GM12878 (cell line): Measurements from ENCODE around the gene NFKBIZ.

Experiments used
- CHD4 ChIP-seq: fragments of 200-600 bp; sonication (generic); IDR thresholded peaks from 2 replicates; pipeline ENCODE4 v1.6.1; 2016; ENCODE audit warnings: mild to moderate bottlenecking
- ETV6 ChIP-seq, 2 experiments: fragments of 450-650 bp in 1 of 2; IDR thresholded peaks in 1 of 2; conservative IDR thresholded peaks in 1 of 2; 2 replicates each; pipeline ENCODE4 v1.6.1; 2014; ENCODE audit warnings: antibody characterized with exemption in 1 of 2, borderline replicate concordance in 1 of 2, low read depth in 1 of 2, mild to moderate bottlenecking in 1 of 2, moderate library complexity in 1 of 2
- EZH2 ChIP-seq: IDR thresholded peaks from 2 replicates; pipeline ENCODE4 v1.6.1; 2012; ENCODE audit warnings: low read depth, mild to moderate bottlenecking, control low read depth, inconsistent platforms, low read length, borderline replicate concordance; ENCODE audit not compliant: control insufficient read depth
- POLR2AphosphoS5 ChIP-seq: IDR thresholded peaks from 2 replicates; pipeline ENCODE4 v1.6.1; 2011; ENCODE audit warnings: mild to moderate bottlenecking, low read length, inconsistent platforms
- TAF1 ChIP-seq: IDR thresholded peaks from 2 replicates; pipeline ENCODE4 v1.6.1; 2011; ENCODE audit warnings: mild to moderate bottlenecking, low read depth, low read length, borderline replicate concordance
- YBX1 ChIP-seq: fragments of 450-650 bp; IDR thresholded peaks from 2 replicates; pipeline ENCODE4 v1.6.1; 2016; ENCODE audit warnings: antibody characterized with exemption
- TF ChIP-seq, protein P1 (sequence below): fragments of 450-650 bp; IDR thresholded peaks from 2 replicates; pipeline ENCODE4 v1.6.1; 2017; ENCODE audit warnings: mild to moderate bottlenecking

DNA sequence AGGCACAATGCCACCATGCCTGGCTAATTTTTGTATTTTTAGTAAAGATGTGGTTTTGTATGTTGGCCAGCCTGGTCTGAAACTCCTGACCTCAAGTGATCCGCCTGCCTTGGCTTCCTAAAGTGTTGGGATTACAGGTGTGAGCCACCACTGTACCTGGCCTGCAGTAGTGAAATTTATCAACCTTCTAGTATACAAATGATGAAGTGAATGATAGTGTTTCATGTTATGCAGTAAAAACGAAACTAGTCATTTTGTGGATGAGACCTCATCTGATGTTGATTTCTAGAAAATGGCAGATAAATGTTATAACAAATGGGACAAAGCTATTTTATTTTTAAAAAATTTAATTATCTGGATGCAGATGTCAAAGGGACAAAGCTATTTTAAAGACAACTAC lies 37.4 kb upstream of the NFKBIZ start:
- no peak for TF ChIP-seq POLR2AphosphoS5
- no peak for TF ChIP-seq ETV6 (conservative IDR thresholded peaks at IDR 0.05 in 1 of 2, IDR thresholded peaks at IDR 0.05 in 1 of 2; ENCODE audit: borderline replicate concordance in 1 of 2, low read depth in 1 of 2)
- TF ChIP-seq YBX1, result no peak
- no peak for TF ChIP-seq CHD4
- TF ChIP-seq EZH2, result no peak
- TF ChIP-seq, protein P1, sequence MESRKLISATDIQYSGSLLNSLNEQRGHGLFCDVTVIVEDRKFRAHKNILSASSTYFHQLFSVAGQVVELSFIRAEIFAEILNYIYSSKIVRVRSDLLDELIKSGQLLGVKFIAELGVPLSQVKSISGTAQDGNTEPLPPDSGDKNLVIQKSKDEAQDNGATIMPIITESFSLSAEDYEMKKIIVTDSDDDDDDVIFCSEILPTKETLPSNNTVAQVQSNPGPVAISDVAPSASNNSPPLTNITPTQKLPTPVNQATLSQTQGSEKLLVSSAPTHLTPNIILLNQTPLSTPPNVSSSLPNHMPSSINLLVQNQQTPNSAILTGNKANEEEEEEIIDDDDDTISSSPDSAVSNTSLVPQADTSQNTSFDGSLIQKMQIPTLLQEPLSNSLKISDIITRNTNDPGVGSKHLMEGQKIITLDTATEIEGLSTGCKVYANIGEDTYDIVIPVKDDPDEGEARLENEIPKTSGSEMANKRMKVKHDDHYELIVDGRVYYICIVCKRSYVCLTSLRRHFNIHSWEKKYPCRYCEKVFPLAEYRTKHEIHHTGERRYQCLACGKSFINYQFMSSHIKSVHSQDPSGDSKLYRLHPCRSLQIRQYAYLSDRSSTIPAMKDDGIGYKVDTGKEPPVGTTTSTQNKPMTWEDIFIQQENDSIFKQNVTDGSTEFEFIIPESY, result no peak
- TF ChIP-seq TAF1, result no peak
